HG02840 (cell line): ENCODE data around the gene BCAT1.
"Not testable (repeated sequence)": the region's sequence is repeated elsewhere in the genome, so short reads cannot be mapped to it uniquely, and the experiment has no call there.

Experiments
- ATAC-seq: cut with Tn5 transposase; IDR thresholded peaks from one replicate; pipeline ENCODE4 v1.9.1; 2021; ENCODE audit warnings: mild to moderate bottlenecking, moderate library complexity, moderate number of reproducible peaks; ENCODE audit not compliant: unreplicated experiment, low FRiP score

Gene BCAT1

GRCh38 chr12:24864796-24865125, 84.1 kb downstream of the BCAT1 start:
- ATAC-seq, result no peak

GRCh38 chr12:24861766-24862540, 86.9 kb downstream of the BCAT1 start:
- no peak for ATAC-seq

- ATAC-seq, result no peak
Measured at GRCh38 chr12:24860546-24860945, 88.4 kb downstream of the BCAT1 start.

- ATAC-seq, result no peak
Measured at GRCh38 chr12:24856541-24856940, 92.4 kb downstream of the BCAT1 start.

- no peak for ATAC-seq
Measured at GRCh38 chr12:24854908-24855307, 94.0 kb downstream of the BCAT1 start.

GRCh38 chr12:24854017-24854416, 94.9 kb downstream of the BCAT1 start:
- no peak for ATAC-seq

- ATAC-seq, result no peak
Measured at GRCh38 chr12:24853588-24853987, 95.3 kb downstream of the BCAT1 start.

GRCh38 chr12:24853094-24853493, 95.8 kb downstream of the BCAT1 start:
- ATAC-seq, result no peak

GRCh38 chr12:24852420-24852819, 96.5 kb downstream of the BCAT1 start:
- ATAC-seq, result no peak

- not testable (repeated sequence) for ATAC-seq
Measured at GRCh38 chr12:24851883-24852282, 97.0 kb downstream of the BCAT1 start.

GRCh38 chr12:24851341-24851740, 97.6 kb downstream of the BCAT1 start:
- ATAC-seq, result no peak

- ATAC-seq, result no peak
Measured at GRCh38 chr12:24850496-24850895, 98.4 kb downstream of the BCAT1 start.

- ATAC-seq, result no peak
Measured at GRCh38 chr12:24848941-24849477, 99.9 kb downstream of the BCAT1 start.

GRCh38 chr12:24846689-24847088, 102.2 kb downstream of the BCAT1 start:
- no peak for ATAC-seq

- ATAC-seq, result no peak
Measured at GRCh38 chr12:24845615-24846014, 103.3 kb downstream of the BCAT1 start.

- no peak for ATAC-seq
Measured at GRCh38 chr12:24840046-24840800, 108.7 kb downstream of the BCAT1 start.

- ATAC-seq, result peak; percentile 85
Measured at GRCh38 chr12:24839268-24839791, 109.6 kb downstream of the BCAT1 start.

GRCh38 chr12:24838531-24838950, 110.4 kb downstream of the BCAT1 start:
- ATAC-seq, result no peak

- no peak for ATAC-seq
Measured at GRCh38 chr12:24835377-24835776, 113.5 kb downstream of the BCAT1 start.

GRCh38 chr12:24833513-24833912, 115.4 kb downstream of the BCAT1 start:
- no peak for ATAC-seq

GRCh38 chr12:24823808-24824515, 124.9 kb downstream of the BCAT1 start:
- ATAC-seq, result no peak
